ENCODE results near the gene FNDC3B.

The FNDC3B gene

DNA sequence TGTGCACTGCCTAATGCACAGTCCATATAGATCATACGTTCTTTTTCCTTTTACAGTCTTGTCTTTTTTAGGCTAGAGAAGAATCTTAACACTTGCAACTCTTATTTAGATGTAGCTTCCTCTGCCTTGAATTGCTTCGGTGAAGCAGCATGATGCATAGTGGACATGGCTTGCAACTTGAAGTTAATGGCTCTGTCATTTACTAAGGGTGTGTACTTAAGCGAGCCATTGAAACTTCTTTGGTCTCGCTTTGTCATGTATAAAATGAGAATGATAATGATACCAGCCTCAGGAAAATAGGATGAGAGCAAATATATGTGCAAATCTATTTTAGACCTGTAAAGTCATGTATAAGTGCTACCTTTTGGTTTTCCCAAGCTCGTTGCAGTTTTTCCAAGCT is 261.5 kb downstream of the FNDC3B start:
- no peak overlapping the region for H3K4me3 ChIP-seq (ENCODE audit: low read depth, low read length)

DNA sequence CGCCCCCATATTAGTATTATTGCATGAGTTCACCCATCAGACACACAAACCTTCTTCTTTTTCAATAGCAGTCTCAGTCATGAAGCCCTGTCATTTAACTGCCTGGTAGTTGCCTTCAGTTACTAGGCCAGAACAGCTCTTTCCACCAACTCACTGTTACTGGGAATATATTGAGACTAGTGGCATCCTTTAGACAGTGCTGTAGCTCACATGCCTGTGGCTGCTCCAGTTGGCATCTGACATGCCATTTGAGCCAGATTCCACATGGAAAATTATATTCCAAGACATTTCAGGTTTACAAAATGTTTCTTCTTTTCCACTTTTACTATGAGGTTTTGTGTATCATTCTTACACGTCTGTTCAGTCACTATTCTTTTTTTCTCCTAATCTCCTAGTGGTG is 262.8 kb downstream of the FNDC3B start:
- no peak overlapping the region for H3K4me3 ChIP-seq (ENCODE audit: low read depth, low read length)

DNA sequence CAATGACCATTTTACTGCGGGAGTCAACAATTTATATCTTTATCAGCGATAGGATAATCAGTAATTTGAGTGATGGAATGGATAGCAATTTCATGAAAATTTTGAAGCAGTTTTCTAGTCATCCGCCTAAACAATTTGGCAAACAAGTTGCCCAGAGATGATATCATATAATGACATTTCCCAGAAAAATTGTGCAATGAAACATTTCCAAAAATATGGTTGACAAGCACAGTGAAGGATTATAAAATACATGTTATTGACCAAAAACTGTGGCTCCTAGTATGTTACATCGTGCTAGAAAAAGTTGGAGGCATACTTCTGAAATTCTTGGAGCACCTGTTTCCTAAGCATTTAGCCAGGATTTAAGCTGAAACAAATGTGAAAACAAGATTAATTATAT is 263.8 kb downstream of the FNDC3B start:
- no peak overlapping the region for H3K4me3 ChIP-seq (ENCODE audit: low read depth, low read length)

DNA sequence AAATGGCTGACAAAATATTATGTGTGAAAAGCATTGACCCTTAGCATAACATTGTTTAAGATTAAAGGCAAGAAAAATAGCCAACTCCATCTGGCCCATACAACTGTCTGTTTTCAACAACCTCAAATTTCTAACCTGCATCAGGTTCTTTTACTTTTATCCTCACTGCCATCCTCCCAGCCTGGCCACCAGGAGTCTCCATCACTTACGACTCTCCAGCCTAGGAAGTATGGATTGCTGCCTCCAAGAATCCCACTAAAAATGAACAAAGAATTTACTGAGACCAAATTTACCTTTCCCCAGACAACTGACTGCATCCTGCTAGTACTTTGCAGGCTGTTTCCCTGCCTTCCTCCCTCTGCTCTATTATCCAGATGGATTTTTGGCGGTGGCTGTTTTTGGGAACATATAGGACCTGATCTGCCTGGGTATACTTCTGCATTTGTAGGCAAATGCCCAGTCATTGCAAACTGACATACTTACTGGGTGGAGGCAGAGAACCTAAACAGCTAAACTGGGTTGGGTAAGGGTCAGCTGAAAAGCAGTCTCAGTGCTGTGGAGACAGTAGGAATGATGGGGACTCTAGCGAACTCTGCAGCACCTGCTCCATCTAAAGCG is 264.7 kb downstream of the FNDC3B start:
- no peak overlapping the region for H3K4me3 ChIP-seq (ENCODE audit: low read depth, low read length)

DNA sequence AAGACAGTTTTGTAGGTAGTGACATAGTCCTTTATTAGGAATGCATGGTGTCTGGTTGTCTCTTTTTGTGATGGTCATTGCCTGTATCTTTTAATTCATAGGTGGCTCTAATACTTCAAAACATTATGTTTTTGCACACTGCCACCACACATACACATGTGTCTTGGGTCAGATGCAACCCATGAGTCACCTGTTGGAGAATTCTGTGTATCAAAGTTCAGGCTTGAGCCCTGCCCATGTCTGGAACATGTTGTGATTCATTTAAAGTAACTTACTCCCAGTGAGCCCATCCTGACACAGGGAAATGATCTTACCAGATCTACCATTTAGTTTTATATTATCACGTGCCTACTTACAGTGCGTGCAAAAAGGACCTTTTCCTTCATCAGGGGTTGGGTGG is 266.2 kb downstream of the FNDC3B start:
- H3K4me3 ChIP-seq (ENCODE audit: low read depth, low read length), result no peak overlapping the region

DNA sequence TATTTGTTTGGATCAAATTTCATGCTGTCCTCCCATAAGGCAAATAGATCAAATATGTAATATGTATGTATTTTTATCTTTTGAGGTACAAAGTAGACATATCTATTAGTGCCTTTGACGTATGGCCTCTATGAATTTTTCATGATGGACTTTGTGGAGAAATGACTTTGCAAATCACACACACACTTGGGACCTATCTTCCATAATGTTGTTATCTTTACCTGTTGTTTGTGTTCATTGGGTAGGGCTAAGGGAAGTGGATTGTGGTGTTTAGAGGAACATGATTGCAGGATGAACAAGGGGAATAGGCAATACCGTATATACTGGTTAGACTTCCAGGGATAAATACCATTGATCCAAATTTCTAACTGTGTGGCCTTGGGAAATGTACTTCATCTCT is 266.6 kb downstream of the FNDC3B start:
- H3K4me3 ChIP-seq (ENCODE audit: low read depth, low read length), result no peak overlapping the region

DNA sequence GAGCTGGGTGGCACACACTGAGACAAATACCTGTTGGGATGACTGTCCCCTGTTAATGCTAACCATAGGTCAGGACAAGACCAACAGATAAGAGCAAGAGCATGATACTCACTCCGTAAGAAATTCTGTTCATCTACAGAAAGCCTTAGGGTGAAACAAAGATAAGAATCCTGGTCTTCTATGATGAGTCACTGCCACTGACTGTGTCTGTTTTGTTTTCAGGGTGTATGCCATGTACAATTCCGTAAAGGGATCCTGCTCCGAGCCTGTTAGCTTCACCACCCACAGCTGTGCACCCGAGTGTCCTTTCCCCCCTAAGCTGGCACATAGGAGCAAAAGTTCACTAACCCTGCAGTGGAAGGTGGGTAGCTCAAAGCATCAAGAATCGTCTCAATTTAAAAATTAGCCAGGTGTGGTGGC is 267.8 kb downstream of the FNDC3B start:
- no peak overlapping the region for H3K4me3 ChIP-seq (ENCODE audit: low read depth, low read length)

DNA sequence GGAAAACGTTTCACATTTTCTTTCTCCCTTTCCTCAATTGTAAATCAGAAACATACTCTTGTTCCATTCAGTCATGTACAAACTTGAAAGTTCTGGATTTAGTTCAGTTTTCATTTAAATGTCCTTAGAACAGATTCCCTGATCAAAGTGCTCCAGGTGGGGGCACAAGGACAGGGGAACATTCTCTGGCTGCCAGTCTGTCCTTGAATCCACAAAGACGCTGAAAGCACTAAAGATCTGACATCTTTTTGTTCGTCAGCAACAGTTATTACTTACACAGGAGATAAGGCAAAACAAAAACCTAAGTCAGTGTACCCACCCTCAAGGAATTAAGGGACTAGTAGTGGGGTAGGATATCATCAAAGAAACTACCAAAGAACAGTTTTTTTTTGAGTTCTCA is 269.7 kb downstream of the FNDC3B start:
- no peak overlapping the region for H3K4me3 ChIP-seq (ENCODE audit: low read depth, low read length)

DNA sequence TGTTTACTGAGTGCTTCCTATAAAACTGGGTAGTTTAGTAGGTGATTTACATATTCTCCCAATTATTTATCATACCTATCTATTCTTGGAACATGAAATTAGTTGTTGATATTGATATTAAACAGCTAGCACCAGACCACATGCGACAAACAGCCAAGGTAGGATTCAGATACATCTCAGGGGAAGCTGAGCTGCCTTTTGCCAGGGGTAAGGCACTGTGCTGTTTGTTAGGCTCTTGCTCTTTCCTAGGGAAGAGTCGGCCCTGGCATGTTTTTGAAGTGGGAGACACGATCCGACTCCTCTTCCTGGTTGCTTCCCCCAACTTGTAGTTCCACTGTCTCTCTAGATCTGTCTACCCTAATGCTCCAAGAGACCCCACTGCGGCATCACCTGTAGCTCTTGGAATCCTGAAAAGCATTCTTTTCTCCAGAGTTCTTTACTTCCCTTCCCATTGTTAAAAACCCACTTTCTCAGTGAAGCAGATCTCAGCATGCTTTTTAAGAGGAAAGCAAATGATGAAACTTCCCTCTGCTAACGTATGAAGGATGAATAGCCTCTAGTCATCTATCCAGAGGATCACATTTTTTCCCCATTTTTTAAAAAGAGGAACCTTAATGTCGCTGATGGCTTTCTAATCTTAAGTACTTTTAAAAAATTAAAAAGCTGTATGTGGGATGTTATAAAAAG is 270.5 kb downstream of the FNDC3B start:
- H3K4me3 ChIP-seq (ENCODE audit: low read depth, low read length), result no peak overlapping the region

DNA sequence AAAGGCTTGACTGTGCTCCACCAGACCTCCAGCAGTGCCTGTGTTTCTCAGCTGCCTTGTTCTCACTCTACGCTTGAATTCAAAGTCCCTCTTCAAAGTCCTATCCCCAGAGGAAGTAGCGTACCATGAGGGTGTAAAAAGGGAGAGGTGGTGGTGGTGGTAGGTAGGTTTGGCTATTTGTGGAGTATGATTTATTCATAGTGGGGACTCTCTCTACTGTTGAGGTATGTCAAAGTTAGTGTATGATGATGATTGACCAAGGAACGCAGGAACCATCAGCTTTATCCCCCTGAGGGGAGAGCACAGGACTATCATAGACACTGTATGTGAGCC is 271.0 kb downstream of the FNDC3B start:
- no peak overlapping the region for H3K4me3 ChIP-seq (ENCODE audit: low read depth, low read length)

DNA sequence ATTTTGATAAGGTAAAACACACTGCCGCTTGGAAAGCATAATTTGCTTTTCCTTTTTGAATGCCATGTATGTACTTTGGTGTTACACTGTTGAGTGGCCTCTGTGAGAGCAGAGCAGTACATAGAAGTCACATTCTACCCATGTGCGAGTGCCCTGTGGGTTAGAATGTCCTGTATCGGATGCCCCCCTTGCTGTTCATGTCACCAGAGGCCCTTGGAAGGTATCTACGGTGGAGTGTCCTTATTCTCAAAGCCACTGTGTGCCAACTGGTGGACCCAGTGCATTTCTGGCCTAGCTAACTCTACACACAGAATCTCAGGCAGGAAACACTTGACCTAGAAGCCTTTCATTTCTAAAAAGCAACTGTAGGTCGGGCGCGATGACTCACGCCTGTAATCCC is 271.8 kb downstream of the FNDC3B start:
- no peak overlapping the region for H3K4me3 ChIP-seq (ENCODE audit: low read depth, low read length)

DNA sequence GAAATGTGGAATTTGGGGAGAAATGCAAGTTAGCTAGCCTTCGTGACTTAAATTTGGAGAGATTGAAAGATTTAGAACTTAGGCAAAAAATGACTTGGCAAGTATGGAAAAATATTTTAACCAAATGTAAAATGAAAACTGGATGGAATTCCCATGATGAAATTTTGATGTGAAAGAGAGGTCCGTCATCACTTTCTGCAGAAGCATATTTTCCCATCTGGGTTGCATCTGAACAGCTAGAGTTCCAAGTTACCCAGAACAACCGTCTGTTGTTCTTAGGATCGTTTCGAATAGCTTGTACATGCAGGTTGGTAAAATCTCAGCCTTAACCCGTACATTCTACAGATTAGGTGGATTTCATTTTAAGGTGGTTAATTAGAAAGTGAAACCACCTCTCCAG is 272.6 kb downstream of the FNDC3B start:
- H3K4me3 ChIP-seq (ENCODE audit: low read depth, low read length), result no peak overlapping the region

DNA sequence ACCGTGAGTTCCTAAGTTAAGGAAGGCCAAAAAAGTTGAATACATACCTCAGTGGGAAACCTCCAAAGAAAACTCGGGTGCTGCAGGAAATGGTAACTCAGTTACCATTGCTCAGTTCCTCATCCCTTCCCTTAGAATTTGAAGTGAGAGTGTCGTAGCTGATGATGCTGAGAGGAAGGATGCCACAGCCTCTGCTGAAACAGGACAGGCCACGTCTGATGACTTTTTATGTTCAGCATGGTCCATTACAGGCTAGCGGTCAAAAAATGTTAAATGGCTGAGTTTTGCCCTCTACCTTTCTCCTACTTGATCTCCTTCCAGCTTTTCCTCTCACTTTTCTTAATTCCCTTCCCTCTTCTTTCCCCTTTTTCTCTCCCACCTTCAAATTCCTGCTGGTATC is 273.3 kb downstream of the FNDC3B start:
- H3K4me3 ChIP-seq (ENCODE audit: low read depth, low read length), result no peak overlapping the region

DNA sequence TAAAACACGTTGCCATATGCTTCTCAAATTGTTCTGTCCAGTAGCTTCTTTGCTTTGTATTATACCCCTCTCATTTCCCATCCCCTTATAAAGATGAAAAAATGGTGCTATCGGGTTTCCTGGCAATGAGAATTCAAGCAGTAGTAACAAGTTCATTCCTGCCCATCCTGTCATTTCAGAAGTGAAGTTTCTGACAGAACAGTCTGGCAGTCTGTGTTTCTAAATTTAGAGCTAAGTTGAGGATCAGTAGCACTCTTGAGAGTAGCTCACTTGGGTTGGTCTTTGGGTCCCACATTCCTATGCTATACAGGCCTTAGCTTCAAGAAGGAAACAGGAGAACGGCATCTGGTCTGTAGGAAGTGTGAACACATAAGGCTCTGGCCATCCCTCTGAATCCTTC is 274.3 kb downstream of the FNDC3B start:
- no peak overlapping the region for H3K4me3 ChIP-seq (ENCODE audit: low read depth, low read length)

DNA sequence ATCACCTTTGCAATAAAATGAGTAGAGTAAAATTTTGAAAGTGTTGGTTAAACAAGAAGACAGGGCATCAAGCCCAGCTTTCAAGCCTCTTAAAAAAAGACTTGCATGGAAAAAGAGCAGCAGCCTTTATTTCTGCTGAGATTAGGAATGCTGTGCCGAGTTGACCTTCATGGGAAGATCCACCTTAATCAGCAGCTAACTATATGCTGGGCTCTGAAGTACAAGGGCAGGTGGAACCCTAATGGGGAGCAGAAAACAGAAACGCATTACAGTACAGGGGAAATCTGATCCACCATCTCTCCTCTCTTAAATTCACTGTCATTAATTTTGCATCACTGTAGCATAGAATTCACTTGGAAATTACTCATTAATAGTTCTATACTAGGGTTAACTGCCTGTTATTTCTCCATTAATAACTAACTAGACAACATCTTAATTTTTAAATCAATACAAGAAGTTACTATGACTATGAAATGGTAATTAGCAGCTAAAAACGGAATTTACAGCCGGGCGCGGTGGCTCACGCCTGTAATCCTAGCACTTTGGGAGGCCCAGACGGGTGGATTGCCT is 275.3 kb downstream of the FNDC3B start:
- H3K4me3 ChIP-seq (ENCODE audit: low read depth, low read length), result no peak overlapping the region

DNA sequence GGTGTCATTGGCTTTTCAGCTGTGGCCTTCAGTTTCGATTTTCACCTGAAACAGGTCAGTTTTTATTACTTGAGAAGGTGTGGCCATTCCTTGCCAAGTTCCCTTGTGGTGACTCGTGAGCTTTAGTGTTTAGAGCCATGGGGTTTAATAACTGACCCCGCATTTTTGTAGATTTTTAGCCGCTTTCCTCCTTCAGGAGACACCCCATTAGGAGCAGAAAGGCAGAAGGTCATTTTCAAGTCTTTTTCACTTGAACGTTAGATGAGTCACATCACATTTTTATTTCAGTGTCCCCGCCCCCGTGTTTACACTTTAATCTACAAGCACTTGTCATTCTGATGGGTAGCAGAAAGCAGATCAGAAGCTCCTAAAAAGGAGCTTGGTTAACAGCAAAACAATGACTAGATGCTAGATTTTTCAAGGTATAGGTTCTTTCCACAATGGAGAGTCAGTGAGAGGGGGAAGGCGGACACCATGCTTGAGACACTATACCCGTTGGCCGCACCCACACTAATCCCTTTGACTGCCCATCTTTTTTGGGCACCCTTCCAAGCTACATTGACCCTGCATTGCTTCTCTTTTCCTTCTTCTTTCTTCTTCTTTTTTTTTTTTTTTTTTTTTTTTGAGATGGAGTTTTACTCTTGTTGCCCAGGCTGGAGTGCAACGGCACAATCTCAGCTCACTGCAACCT is 276.2 kb downstream of the FNDC3B start:
- H3K4me3 ChIP-seq (ENCODE audit: low read depth, low read length), result no peak overlapping the region

DNA sequence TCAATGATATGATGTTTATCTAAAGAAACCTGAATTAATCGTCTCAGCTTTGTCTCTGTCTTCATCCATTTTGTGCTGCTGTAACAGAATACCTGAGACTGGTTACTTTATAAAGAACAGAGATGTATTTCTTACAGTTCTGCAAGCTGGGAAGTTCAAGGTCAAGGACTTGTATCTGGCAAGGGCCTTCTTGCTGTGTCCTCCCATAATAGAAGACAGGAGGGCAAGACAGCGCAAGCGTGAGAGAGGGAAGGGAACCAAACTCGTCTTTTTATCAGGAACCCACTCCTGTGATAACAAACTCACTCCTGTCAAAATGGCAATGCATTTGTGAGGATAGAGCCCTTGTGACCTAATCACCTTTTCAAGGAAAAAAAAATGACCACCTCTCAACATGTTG is 277.4 kb downstream of the FNDC3B start:
- H3K4me3 ChIP-seq (ENCODE audit: low read depth, low read length), result no peak overlapping the region

DNA sequence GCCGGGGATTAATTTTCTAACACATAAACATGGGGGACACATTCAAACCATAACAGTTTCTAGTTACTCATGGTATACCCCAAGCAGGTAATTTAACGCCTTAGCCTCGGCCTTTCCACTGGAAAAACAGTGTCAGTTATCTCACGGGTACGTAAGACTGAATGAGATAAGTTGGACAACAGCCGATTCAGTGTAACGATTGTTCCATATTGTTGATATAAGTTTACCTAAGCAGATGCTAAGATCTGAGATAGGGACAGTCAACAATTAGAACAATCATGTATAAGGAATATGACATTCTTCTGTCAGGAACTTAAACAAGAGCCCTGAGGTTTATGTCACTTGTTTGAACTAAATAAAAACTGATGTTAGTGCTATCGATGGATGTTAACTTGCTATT is 278.1 kb downstream of the FNDC3B start:
- H3K4me3 ChIP-seq (ENCODE audit: low read depth, low read length), result no peak overlapping the region

DNA sequence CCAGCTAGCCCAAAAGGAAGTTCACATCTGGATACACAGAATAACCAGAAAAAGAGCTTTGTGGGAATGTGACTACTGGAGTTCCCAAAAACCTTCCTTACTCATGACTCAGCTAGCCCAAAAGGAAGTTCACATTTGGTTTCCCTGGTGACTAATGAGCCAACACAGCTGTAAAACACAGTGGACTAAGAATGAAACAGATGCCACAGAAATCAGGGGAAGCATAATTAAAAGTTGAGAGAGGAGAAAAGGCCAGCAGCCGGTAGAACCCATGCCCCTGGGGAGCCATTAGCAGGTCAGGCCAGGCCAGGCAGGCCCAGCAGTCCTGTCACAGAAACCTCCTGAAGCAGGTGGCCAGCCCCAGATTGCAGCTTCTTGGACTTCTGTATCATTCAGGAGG is 278.6 kb downstream of the FNDC3B start:
- no peak overlapping the region for H3K4me3 ChIP-seq (ENCODE audit: low read depth, low read length)

DNA sequence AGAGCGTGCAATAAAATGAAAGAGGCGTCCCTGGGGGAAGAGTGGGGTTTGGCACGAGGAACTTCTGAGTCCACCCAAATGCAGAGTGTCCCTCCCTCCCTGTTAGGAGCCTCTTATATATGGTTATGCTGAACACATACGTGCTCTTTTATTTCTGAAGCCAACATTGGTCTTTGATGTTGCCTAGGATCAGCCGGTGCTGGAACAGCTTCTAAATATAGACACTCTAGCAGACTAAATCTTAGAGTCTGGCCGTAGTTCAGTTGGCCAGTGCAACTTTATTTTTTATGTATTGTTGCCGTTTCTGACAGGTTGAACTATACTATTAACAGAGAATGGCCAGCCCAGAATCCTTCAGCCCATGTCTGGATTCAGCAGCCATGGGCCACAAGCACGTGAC is 280.2 kb downstream of the FNDC3B start:
- H3K4me3 ChIP-seq (ENCODE audit: low read depth, low read length), result no peak overlapping the region

DNA sequence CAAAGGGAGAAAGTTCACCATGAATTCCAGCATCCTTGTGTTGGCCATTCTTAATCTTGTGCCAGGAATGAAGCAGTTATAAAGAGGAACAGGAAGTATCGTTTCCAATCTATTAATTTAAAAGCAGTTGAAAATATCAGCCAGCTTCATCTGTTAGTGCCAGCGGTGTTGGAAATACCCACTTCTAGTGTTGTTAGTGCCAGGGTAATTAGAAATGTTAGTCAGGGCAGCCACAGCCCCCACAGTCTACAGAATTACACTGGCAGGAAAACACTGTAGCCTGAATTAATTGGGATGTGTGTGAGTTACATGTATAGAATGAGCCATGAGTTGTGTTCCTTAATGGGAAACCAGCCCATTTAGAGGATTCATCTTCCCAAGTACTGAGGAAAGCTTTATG is 281.1 kb downstream of the FNDC3B start:
- no peak overlapping the region for H3K4me3 ChIP-seq (ENCODE audit: low read depth, low read length)

DNA sequence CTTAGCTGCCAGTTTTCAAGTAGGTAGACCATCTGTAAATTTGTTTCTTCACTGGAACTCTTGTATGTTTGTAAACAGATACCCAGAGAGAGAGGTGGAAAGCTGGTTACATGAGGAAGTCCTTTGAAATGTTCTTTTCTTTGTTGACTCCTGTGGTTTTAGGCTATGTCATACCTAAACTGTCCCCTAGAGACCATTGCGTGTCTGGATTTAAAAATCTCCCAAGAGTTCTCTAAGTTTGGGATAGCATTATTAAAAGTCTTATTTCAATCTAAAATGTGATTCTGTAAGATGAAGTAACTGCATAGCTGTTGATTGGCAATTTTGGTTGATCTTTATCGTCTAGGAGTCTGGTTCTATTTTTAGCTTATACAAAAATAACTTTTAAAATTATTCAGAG is 281.7 kb downstream of the FNDC3B start:
- H3K4me3 ChIP-seq (ENCODE audit: low read depth, low read length), result no peak overlapping the region

All from iPS-11a (cell line).